HG03280 (cell line): Measurements from ENCODE around the gene ST6GALNAC6.
"Not testable (repeated sequence)": the region's sequence is repeated elsewhere in the genome, so short reads cannot be mapped to it uniquely, and the experiment has no call there.

ENCODE experiments used
- ATAC-seq: cut with Tn5 transposase; IDR thresholded peaks from one replicate; pipeline ENCODE4 v1.9.1; 2021; ENCODE audit warnings: mild to moderate bottlenecking, moderate library complexity; ENCODE audit not compliant: unreplicated experiment

ST6GALNAC6 gene

DNA sequence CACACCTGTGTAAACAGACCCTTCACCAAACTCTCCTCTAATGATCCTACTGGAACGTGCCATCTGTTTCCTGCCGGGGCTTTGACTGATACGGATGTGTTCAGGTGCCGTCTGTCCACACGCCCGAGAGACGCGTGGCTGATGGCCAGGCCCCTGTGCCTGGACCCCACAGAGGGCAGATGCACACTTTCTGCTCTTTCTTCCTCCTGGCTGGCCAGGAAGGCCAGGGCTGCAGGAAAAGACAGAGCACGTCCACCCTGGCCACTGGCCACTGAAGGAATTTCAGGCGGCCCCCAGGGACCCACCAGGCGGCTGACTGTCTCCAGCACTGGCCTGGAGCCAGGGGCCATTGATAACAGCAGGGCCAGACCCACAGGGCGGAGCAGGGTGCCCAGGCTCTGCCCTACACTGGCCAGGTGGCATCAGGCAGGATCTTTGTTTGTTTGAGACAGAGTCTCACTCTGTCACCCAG, 41.3 kb downstream of the ST6GALNAC6 start:
- no peak for ATAC-seq

DNA sequence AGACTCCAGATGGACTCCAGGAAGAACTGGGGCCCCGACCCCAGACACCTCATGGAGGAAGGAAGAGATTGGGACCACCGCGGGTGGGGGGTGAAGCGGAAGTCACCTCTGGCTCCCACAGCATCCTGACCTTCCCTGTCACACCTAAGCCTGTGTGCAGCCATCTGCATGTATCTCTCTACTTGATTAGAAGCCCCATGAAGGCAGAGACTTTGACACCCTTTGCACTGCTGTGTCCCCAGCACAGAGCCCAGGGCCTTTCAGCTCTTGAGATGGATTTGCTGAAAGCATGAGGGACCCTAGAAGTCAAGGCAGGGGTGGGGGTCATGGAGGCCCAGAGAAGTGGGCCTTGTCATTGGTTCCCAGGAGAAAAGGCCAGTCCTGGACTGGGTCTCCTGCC, 42.1 kb downstream of the ST6GALNAC6 start:
- no peak for ATAC-seq

DNA sequence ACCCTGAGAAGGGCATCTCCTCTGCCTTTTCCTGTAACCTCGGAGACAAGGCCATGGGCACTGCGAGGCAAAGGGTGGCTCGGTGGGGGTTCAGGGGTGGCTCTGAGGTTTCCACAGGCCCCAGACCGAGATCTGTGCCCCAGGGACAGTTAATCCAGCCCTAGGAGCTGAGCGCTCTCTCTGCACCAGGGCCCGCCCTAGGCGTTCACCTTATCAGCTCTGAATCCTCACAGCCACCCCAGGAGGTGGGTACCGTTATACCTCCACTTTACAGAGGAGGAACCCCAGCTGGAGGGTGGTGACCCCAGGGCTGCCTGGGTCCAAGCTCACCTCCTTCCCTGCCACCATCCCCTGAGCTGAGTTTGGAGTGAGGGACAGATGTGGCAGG, 42.7 kb downstream of the ST6GALNAC6 start:
- ATAC-seq, result no peak

- ATAC-seq, result no peak
These were observed 43.2 kb downstream of the ST6GALNAC6 start for GRCh38 chr9:127856094-127856728.

- ATAC-seq, result no peak
These were observed 43.9 kb downstream of the ST6GALNAC6 start for GRCh38 chr9:127855522-127855921.

DNA sequence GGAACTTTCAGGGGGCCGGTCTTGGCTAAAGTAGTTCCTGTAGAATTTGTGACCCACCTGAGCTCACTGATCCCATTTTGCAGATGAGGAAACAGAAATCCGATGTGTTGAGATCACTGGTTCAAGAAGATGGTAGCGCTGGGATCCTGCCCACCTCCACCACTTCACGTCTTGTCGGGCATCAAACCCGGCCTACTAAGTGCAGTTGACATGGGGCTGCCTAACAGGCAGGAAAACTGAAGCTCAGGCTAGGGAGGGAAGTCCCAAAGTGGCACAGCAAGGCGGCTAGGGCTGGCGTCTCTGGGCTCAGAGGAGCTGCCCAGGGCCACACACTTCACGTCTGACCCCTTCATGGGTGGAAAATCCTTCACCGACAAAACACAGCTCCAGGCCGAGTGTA, 44.4 kb downstream of the ST6GALNAC6 start:
- no peak for ATAC-seq

DNA sequence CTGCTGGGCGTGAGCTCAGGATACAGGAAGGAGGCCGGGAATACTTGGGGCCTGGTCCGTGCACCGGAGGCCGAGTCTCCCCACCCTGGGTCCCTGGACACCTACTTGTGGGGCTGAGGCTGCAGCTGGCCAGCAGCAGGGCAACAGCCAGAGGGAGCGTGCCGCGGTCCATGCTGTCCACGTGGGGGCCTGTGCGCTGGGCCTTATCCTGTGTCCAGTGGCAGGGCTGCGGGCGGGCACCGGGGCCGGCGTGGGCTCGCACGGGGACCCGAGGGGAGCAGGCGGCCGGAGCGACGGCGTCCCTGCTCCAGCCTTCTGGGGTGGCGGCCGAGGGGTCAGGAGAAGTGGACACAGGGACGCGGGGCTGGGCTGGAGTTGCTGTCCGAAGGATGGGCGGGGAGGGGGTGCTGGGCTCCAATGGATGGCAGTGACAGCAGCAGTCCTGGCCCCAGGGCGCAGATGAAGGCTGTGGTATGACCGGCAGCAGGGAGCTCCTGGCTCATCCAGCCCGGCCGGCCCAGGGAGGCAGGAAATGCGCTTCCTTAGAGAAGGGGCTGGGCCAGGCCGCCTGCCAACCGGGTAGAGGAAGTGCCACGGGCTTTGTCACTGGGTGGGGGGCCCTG, 45.1 kb downstream of the ST6GALNAC6 start, which contains the start of gene ENG:
ENG (minus strand) TSS at position 475 of the 623 bp plus-strand sequence; CDS start at position 172, 303 bp downstream.
- no peak for ATAC-seq

GRCh38 chr9:127853312-127854183, 45.9 kb downstream of the ST6GALNAC6 start:
- ATAC-seq, result no peak

- ATAC-seq, result no peak
These were observed 46.6 kb downstream of the ST6GALNAC6 start for GRCh38 chr9:127852829-127853228.

GRCh38 chr9:127850286-127850830, 49.0 kb downstream of the ST6GALNAC6 start:
- no peak for ATAC-seq

DNA sequence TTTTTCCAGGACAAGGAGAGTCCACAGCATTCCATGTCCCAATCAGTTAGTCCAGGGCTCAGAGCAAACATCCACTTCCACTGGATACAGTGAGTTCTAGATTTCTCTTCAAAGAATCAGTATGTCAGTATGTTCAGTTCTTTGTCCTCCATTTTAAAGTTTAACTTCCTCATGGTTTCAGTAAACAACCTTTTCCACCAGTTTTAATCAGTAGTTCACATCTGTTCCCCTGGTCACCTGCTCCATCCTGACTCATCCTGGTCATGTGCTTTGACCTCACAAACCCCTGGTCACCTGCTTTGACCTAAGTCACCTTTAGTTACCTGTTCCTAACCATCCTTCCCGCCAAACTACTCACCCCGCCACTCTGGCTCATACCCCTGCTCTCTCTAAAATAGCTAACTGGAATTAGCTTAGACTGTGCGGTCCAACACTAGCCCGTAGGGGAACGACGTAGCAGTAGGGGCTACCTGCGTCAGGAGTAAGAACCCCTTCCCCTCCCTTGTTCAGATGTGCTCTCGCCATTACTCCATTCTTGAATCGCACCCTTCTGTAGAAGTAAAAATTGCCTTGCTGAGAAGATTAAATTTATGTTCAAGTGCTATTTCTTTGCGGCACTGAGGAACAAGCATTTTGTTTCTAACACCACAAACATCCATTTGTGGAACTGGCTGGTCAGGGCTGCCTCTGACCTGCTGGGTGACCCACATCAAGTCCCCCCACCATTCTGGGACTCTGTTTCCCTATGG, 50.5 kb downstream of the ST6GALNAC6 start:
- ATAC-seq, result no peak

DNA sequence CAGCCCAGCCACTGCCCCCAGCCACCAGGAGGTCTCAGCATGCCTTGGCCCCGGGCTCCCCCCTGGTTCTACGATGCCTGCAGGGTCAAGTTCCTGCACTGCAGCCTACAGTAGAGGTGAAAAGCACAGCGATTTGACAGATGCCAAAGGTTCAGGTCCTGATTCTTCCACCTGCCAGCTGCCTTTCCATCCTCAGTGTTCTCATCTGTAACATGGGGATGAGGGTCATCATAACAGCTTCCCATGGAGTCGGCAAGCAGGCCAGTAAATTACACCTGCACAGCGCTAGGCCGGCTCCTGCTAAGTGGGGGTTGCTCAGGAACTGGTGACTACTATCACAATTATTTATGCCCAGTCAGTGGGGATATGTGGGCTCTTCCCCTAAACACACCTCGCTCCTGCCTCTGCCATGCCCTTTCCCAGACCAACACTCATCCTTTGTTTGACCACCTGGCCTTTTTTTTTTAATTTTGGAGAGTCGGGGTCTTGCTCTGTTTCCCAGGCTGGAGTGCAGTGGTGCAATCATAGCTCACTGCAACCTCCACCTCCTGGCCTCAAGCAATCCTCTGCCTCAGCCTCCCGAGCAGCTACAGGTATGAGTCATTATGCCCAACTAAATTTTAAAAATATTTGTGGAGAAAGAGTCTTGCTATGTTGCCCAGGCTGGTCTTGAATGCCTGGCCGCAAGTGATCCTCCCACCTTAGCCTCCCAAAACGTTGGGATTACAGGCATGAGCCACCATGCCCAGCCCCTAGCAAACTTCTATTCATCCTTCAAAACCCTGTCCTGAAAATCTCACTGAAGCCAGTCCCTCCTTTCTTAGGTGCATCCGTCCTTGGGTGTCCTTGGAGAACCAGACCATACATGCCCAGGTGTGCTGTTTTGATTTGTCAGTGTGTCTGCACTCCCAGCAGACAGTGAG, 51.3 kb downstream of the ST6GALNAC6 start:
- no peak for ATAC-seq

DNA sequence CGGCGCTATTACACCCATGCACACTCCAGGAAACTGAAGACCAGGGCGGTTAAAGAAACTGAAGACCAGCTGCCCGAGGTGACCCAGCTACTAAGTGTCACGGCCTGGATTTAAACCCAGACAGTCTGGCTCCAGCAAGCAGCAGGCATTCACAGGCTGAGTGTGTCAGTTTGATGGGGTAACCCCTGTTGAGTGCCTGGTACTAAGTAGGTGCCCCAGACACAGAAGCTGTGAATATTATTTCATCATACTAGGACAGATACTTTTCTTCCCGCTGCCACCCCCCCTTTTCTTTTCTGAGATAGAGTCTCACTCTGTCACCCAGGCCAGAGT, 52.3 kb downstream of the ST6GALNAC6 start:
- no peak for ATAC-seq

GRCh38 chr9:127846443-127847177, 52.8 kb downstream of the ST6GALNAC6 start:
- no peak for ATAC-seq

DNA sequence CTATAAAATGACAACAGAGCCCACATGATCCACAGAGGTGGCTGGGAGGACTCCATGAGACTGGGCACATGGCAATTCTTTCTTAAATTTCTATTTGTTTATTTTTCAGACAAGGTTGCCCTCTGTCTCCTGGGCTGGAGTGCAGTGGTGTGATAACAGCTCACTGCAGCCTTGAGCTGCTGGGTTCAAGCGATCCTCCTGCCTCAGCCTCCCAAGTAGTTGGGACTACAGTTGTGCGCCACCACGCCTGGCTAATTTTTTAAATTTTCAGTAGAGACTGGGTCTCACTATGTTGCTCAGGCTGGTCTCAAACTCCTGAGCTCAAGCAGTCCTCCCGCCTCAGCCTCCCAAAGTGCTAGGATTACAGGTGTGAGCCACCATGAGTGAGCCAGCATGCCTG, 53.8 kb downstream of the ST6GALNAC6 start:
- ATAC-seq, result not testable (repeated sequence)

DNA sequence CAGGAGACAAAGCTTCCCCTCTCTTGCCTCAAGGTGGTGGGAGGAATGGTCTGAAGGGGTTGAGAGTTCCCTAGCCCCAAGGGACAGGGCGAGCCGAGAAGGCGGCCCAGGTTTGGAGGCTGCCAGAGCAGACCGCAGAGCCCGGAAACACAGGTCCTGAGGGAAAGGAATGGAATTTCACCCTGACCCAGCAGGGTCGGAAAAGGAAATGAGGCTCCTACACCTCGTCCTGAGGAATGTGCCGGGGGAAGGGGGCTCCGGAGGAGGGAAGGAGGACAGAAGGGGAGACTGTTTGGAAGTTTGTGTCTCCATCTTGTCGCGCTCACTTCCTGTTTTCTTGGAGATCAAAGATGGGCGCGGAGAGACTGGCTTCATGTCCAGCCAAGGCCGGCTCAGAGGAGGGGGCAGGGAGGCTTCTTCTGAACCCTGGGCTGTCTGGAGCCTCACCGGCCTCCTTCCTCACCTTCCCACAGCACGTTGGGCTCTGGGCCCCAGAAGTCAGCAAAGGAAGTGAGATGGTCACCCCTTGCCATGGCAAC, 54.5 kb downstream of the ST6GALNAC6 start:
- ATAC-seq, result no peak

DNA sequence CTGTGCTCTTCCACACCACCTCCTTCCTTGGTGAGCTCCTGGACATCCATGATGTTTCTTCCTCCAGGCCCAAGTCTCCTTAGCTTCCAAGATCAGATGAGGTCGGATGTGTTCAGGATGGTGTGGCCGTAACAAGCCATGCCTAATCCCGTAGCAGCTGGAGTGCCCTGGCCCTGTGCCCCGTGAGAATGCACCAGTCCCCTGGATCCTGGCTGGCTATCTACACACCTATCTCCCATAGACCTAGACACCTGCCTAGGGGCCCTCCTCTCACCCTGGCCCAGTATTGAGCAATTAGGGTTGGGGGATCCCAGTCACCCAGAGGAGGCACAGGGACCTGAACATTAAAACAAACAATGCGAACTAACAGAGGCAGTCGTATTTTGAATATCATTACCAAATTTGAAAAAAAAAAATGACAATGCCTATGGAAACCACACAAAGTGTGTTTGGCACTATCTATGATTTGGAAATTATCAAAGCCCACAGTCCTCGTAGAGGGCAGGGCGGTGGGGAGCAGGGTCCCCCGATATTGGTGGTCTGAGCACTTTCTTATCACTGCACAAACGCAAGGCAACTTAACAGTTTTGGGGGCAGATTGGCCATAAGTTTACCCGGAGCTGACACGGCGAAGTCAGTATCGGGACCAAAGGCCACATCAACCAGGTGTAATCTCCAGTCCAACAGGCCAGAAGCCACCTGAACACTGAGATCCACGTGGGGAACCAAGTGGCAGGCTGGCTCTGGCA, 58.1 kb downstream of the ST6GALNAC6 start:
- no peak for ATAC-seq
